Measurements from ENCODE around the gene MYOM1.

- TF ChIP-seq POLR2A (IDR thresholded peaks at IDR 0.05; ENCODE audit: low read depth) = no peak
- no peak for TF ChIP-seq CTCF (IDR thresholded peaks at IDR 0.05)
- no peak for TF ChIP-seq EP300 (IDR thresholded peaks at IDR 0.05)
- TF ChIP-seq POLR2AphosphoS5 (IDR thresholded peaks at IDR 0.05) = no peak
Measured at GRCh38 chr18:3102983-3103382, 116.8 kb downstream of the MYOM1 start.

Data from esophagus muscularis mucosa (tissue), 4 donors.